T-helper 2 cell treated with Interferon-gamma antibody and Interleukin-4, amounts not matched to agents 100 ng/mL and 5 ng/mL, for 36 hours (primary cell): ENCODE measurements around the gene MED12L. TPM values are rescaled to one million over a fixed set of nuclear protein-coding genes. Genes with fewer than 3 reads are reported as not detected.

Experiments used
- intact Hi-C: fragments of 100-400 bp; cut with micrococcal nuclease; formaldehyde crosslinking; loops from one replicate; pipeline ENCODE4 v1.15.1; 2023
- total RNA-seq: library from RNA; stranded (reverse); gene quantifications from 2 replicates; pipeline ENCODE4 v1.2.3, GENCODE V29; 2022

Gene MED12L
- total RNA-seq, 1 donor from 2014 or later = 1.8 TPM

- intact Hi-C loops = loop anchor here (10.0 kb wide), 1 partner anchor 268 kb away; no protein-coding TSS in a partner anchor
Observed at GRCh38 chr3:151432616-151433372, 347.3 kb downstream of the MED12L start.

DNA sequence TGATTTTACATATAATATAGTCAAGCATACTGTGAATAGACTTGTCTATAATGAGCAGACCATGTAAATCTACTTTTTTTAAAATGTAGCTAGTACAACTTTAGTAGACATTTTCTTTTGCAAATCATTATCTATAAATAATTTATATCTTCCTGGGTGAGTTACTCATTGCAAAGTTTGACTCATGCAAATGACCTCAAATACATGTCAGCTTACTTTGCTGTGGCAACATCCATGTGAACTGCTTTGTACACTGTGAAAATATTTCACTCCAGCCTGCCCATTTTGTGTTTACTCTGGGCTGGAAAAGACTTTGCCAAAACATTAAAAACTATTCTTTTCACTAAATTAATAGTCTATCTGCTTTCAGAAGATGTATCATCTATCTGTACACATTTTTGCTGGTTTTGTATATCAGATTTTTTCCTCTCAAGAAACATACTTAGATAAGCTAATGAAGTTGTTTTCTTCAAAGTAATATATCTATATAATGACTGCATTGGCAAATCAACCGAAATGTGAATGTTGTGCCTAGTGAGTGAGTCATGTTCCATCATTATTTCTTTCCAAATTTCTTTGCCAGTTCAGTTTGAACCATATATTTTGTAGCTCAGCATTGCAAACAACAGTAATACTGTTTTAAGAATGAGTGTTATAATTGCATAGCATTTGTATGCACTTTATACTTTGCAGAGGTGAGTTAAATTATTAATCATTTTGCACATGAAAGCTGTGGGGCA is 348.9 kb downstream of the MED12L start:
- intact Hi-C loops = loop anchor here (10.0 kb wide), 1 partner anchor 270 kb away; no protein-coding TSS in a partner anchor

DNA sequence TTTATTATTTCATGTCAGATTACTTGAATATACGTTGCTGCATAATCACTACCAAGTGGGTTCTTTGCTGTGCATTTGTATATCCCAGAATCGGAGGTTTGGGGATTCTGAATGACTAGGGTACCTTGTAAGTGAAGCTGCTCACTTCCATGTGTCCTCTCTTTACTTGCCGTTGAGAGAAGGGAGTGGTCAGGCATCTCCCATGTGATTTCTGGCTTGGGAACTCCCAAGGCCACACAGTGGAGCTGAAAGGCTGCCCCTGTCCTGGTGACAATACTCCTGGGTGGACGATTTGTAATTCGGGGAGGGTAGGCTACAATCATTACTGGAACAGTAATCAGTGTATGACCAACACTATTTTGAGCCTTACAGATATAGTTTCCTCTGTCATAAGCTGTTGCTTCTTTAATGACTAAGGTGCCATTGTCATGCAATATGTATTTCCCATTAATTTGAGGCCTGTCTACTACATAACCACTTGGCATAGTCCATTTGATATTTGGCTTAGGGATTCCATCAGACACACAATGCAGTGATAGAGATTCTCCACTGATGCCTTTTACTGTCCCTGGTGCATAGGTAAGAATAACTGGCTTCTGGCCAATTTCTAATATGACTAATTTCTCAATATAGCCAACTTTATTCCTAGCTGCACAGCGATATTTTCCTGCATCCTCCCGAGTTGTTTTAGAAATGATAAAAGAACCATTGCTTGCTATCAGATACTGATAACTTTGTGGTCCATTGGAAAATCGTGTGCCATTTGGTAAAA is 351.4 kb downstream of the MED12L start:
- intact Hi-C loops = loop anchor here (10.0 kb wide), 1 partner anchor 272 kb away; no protein-coding TSS in a partner anchor

DNA sequence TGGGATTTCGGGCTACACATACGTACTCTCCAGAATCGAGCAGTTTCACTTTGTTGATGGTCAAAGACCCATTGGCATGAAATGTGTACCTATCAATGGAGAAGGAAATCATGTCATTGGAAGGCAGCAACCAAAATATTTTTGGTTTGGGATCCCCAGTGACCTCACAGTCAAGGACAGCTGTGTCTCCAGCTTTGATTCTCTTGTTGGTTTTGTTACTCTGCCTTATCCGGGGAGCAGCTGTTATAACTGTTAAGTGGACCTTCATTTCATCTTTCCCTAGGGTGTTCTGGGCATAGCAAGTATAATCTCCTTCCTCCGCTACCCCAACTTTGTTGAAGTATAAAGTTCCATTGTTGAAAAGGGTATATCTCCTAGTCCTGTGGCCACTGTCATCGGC is 352.4 kb downstream of the MED12L start:
- intact Hi-C loops = loop anchor here (2.0 to 10.0 kb wide), 2 partner anchors 273 to 401 kb away; no protein-coding TSS in a partner anchor

- intact Hi-C loops = loop anchor here (1.0 to 10.0 kb wide), 3 partner anchors 275 to 479 kb away; no protein-coding TSS in a partner anchor
Observed at GRCh38 chr3:151439652-151440125, 354.2 kb downstream of the MED12L start.

DNA sequence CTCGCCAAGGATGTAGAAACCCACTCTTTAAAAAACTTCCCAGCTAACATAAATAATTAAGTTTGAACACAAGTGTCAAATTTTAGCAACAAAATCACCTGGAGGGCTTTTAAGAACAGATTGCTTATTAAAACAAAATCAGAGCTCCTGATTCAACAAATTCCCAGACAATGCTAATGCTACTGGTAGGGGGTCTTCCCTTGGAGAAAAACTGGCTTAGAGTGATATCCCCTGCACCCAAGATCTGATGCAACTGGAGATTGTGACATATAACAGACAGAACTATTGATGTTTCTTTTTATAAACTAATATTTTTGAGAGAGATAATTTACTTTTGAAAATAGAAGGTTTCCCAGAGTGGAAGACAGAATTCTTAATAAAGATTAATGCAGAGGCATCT is 355.5 kb downstream of the MED12L start:
- intact Hi-C loops = no loop called here

DNA sequence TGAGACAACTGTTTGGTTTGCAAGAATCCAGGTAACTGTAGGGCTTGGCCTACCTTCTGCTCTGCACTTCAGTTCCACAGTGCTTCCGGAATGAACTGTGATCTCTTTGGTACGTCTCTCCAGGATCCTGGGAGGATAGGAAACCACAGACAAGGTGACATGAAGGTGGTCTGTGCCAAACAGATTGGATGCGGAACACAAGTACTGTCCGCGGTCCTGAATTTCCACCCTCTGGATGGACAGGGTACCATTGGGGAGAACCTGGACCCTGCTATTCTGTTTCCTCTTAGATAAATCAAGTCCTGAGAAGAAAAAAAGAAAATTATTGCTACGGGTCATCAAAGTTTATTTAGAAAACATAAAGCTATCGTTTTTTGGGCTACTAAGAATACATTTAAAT is 358.1 kb downstream of the MED12L start:
- intact Hi-C loops = no loop called here

- intact Hi-C loops = no loop called here
Observed at GRCh38 chr3:151445273-151446001, 360.0 kb downstream of the MED12L start.

GRCh38 chr3:151446002-151446340 is 360.5 kb downstream of the MED12L start:
- intact Hi-C loops = no loop called here

DNA sequence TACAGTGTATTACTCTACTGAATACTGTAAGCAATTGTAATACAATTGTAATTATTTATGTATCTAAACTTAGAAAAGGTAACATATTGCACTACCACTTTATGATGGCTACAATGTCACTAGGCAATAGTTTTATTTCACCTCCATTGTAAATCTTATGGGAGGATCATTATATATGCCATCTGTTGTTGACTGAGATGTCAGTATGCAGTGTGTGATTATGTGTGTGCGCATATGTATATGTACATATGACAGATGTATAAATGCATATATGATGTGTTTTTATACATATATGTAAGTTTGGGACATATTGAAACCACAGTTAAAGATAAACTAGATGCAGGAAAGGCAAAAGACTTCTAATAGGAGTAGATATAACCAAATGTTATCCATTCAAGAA is 366.9 kb downstream of the MED12L start:
- intact Hi-C loops = no loop called here

GRCh38 chr3:151452841-151453240 is 367.4 kb downstream of the MED12L start:
- intact Hi-C loops = no loop called here

DNA sequence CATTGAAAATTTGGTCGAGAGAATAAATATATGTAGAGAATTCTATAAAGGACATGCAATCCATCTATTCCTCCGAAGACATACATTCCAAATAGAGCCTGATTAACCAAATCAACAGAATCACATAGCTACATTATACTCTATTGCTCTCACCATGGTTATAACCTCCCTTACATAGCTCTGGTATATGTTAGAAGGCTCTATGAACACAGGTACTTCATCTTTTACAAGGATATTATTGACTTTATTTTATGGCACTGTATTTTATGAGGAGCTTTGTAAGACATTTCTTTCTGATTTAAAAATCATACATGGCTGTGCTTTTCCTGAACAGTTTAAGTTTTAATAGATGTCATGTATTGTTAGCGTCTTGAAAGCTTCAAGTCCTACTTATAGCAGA is 370.6 kb downstream of the MED12L start:
- intact Hi-C loops = no loop called here

DNA sequence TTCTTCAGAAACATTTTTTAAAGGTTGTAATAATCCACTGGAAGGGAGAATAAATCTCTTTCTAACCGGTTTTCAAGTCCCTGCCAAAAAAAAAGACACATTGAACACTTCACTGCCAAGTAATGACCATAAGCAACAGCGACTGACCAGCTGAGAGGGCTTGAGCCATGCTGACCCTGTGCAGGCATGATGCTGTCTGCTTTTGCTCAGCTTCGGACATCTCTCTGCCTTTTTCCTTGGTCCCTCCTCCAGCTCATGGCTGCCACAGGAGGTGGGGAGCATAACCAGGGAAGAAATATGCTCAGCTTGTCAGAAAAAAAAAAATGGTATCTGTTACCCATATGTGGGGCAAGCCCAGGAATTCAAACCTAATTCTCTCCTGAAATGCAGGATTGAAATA is 373.9 kb downstream of the MED12L start:
- intact Hi-C loops = no loop called here

DNA sequence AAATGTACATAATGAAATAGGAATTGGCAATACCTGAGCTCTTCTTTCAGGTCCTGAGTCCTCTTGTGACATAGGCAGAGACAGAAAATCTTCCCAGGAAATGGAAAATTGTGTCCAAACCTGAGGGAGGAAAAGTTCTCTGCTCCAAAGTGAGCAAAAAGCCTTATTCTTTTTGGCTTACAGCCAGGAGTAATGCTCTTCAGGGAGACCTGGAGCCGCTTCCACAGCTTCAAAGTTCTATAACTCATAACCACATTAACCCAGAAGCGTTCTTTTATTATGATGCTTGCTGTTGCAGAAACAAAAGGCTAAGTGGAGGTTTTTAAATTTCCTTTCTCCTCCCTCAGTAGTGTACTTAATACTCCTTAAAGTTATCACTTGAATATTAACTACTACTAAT is 374.8 kb downstream of the MED12L start:
- intact Hi-C loops = no loop called here

- intact Hi-C loops = no loop called here
Observed at GRCh38 chr3:151460774-151461450, 375.4 kb downstream of the MED12L start, which contains the start of gene IGSF10. Gene IGSF10 (minus strand): TSS chr3:151461061. CDS start chr3:151458709, 2,352 bp downstream.

- intact Hi-C loops = no loop called here
Observed at GRCh38 chr3:151462278-151462780, 376.9 kb downstream of the MED12L start.

- intact Hi-C loops = no loop called here
Observed at GRCh38 chr3:151462991-151463390, 377.5 kb downstream of the MED12L start.

DNA sequence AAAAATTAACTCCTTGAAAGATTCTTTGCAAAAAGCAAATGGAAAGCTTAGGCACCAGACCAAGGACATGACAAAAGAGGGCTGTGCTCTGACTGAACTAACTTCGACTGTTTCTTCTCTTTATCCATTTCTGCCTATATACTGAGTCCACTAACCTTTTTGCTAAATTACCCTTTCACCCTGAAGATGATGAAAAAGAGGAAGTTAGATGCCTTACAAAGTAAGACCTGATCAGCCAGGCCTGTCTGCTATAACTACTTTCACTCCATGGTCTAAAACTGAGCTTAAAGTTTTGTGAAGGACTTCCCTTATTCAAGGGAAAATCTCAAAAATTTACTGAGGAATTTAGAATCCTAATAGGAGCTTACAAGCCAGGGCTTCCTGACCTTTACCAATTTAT is 381.6 kb downstream of the MED12L start:
- intact Hi-C loops = loop anchor here (5.0 kb wide), 1 partner anchor 240 kb away; no protein-coding TSS in a partner anchor

GRCh38 chr3:151468284-151468917 is 382.9 kb downstream of the MED12L start:
- intact Hi-C loops = loop anchor here (1.0 to 5.0 kb wide), 3 partner anchors 241 to 450 kb away; no protein-coding TSS in a partner anchor
